GM21390 (cell line): Measurements from ENCODE around the gene CYTIP.

Experiments used
- ATAC-seq: cut with Tn5 transposase; IDR thresholded peaks from one replicate; pipeline ENCODE4 v1.9.1; 2021; ENCODE audit not compliant: unreplicated experiment

CYTIP gene

DNA sequence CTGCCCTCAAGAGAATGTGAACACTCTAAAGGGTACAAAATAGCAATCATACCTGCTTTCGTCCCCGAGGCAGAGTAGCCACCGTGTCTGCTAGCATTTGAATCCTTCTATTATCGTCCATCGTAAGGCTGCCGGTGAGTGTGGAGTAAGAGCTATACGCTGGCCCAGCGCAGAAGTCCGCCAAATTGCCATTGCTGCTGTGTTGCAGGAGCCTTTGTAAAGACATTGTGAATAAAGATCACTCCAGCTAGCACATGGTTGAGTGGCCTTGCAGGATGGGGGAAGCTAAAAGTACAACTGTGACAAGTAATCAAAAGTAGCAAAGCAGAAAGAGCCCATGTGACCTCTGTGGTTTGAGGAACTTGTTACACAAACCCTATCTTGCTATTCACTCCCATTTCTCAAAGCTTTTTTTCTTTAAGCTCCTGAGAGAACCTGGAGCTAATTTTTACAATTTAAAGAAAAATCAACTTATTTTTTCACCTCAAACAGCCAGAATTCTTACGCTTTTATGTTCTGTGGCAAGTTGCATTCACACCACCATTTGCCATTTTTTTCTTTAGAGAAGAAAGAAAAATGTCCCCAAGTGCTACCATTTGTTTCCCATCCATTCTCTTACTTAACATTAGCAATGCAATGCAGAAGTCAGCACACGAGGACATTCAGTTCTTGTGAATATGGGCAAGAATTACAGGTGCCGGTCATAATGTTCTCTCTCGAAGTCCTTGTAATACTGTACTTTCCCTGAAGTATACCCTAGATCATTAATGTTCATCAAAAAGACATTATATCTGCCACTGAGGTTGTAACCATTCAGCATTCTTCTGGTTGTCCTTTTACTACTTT lies at the start of gene CYTIP:
CYTIP (minus strand) TSS at position 295 of the 846 bp plus-strand sequence; CDS start at position 226, 69 bp downstream.
- peak; percentile 43 for ATAC-seq

GRCh38 chr2:157492189-157492773 lies 48.4 kb upstream of the CYTIP start:
- peak; percentile 97 for ATAC-seq

- no peak for ATAC-seq
These were observed 46.1 kb upstream of the CYTIP start for GRCh38 chr2:157489983-157490382.

DNA sequence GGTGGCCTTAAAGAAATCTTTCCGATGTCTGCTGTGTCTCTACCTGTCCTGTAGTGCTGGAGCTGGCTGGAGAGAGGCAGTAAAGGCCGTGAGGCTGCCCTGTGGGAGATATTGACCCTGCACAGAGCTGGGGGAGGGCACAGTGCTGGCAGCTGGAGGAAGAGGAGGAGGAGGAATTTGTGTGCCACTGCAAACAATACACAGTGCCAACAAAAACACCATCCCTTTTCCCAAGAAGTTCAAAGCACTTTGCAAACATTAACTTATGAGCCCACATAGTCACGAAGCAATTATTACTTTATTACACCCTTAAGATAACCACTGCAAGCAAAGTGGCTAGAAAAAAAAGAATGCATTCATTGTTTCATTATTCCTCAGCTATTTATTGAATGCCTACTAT lies 45.0 kb upstream of the CYTIP start:
- ATAC-seq: no peak

- ATAC-seq: no peak
These were observed 43.9 kb upstream of the CYTIP start for GRCh38 chr2:157487747-157488146.

GRCh38 chr2:157487271-157487610 lies 43.4 kb upstream of the CYTIP start:
- ATAC-seq: no peak

- no peak for ATAC-seq
These were observed 42.8 kb upstream of the CYTIP start for GRCh38 chr2:157486596-157487270.

GRCh38 chr2:157480182-157480961 lies 36.5 kb upstream of the CYTIP start:
- peak; percentile 67 for ATAC-seq

DNA sequence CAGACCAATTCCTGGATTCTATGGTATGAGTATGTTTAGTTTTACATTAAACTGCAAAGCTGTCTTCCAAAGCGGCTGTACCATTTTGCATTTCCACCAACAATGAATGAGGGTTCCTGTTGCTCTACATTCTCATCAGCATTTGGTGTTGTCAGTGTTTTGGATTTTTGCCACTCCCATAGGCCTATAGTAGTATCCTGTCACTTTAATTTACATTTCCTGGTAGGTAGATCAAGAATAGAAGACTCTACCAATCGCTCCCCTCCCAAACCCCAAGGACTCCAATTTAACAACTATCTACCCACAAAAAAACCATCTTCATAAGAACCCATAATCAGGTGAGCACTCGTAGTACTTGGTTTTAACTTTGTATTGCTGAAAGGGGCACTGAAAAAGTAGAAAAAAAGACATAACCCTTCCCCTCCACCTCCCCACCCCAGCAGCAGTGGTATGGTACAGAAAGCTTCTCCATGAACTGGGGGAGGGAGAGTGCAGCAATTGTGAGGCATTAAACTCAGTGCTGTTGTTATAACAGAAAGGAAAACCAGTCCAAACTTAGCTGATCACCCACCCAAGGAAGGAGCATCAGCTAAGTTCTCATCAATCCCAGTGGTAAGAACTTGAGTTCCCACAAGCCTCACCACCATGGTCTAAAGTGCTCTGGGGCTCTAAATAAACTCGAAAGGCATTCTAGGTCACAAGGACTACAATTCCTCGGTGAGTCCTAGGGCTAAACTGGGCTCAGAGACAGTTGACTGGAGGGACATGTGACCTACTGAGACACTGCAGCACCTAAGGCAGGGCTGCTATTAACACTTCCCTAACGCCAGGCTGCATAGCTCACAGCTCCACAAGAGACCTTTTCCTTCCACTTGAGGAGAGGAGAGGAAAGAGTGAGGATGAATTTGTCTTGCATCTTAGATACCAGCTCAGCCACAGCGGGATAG lies 35.5 kb upstream of the CYTIP start:
- peak; percentile 49 for ATAC-seq

GRCh38 chr2:157477919-157478318 lies 34.0 kb upstream of the CYTIP start:
- ATAC-seq: no peak

- no peak for ATAC-seq
These were observed 33.2 kb upstream of the CYTIP start for GRCh38 chr2:157476953-157477709.

DNA sequence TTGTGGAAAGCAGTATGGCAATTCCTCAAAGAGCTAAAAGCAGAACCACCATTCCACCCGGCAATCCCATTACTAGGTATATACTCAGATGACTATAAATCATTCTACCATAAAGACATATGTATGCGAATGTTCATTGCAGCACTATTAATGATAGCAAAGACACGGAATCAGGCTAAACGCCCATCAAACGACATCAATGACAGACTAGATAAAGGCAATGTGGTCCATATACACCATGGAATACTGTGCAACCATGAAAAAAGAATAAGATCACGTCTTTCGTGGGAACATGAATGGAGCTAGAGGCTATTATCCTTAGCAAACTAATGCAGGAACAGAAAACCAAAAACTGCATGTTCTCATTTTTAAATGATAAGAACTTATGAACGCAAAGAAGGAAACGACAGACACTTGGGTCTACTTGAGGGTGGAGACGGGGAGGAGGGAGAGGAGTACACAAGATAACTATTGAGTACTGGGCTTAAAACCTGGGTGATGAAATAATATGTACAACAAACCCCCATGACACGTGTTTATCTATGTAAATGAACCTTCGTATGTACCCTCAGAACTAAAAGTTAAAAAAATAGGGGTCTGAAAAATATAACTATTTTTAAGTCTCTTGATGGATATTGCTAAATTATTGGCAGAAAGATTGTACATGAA lies 32.0 kb upstream of the CYTIP start:
- no peak for ATAC-seq

- no peak for ATAC-seq
These were observed 29.7 kb upstream of the CYTIP start for GRCh38 chr2:157473581-157473980.

DNA sequence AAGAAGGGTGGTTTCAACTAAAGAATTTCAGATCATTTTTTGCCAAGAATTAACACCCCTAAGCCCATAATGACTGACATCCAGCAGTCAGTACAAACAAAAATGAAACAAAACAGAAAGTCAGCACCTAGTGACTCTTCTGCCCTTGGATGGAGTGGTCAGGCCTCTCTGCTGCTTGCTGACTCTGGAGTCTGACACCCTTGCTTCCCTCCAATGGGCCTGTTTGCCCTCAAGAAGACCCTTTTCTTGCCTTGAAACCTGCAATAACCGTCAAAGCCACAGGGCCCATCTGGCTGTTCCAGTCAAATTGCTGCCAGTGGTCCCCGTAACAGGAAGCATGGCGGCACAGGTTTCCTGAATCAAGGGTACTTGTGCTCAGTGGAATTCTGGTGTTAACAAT lies 27.2 kb upstream of the CYTIP start:
- no peak for ATAC-seq

DNA sequence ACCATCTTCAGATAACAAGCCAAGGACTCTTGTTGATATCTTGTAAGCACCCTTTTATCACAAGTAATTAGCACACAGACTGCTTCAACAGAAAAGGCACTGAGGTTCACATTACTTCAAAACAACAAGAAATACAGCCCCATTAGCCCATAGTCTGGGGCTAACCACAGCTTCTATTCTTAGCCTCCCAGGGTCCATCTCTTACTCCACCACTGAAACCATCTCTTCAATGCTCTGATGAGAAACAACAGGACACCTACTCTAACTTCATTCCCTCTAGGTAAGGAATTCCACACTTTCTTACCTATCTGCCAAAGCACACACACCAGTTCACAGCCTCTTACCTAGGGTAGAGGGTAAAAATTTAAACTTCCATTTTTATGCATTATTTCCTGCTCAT lies 26.4 kb upstream of the CYTIP start:
- peak; percentile 50 for ATAC-seq

GRCh38 chr2:157469726-157470125 lies 25.8 kb upstream of the CYTIP start:
- ATAC-seq: no peak

DNA sequence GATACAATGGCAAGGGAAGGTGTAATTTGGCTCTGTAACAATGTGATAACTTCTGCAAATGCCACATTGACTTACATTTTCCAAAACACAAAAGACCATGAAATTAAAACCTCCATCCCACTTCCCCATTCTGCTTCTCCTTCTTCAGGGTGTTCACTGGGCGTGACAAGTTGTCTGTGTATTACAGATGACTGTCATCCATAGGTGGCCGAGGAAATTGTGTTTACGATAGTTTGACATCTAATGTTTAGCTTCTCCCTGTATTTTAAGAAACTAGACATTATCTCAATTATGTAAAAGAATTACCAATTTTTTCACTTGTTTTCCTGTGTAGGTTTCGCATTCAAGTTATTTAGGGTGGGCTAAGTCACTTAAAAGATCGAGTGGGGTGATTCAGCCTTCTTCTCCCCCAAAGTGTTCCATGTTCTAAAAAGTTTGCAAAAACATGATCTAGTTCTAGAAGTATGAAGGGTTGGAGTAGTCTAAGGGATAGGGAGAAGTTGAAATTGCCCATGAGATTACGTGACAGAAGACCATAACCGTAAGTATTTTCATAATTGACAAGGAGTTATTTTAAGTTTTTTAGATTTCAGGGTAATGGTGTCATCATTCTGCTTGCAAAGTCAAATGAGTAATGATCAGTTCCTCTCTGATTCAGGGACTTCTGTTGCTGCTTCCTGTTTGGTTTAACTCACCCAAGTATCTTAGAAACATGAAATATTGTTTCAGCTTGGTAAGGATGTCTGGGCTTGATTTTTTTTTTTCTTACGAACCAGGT lies 25.2 kb upstream of the CYTIP start:
- peak; percentile 79 for ATAC-seq

- no peak for ATAC-seq
These were observed 22.9 kb upstream of the CYTIP start for GRCh38 chr2:157466764-157467163.
